Heart left ventricle (tissue), 16 donors: Measurements from ENCODE around the gene ITK. TPM values are rescaled to one million over a fixed set of nuclear protein-coding genes. Genes with fewer than 3 reads are reported as not detected.

Experiments
- ATAC-seq, 4 donors: fragments of 200-7000 bp; cut with Tn5 transposase; one replicate each; pipeline ENCODE4 v1.9.1; 2020 to 2022; ENCODE audit warnings: moderate library complexity in 4 of 4, mild to moderate bottlenecking in 3 of 4, moderate number of reproducible peaks in 1 of 4
- DNase-seq, 5 donors: peaks; one replicate each; pipeline ENCODE4 v3.0.0-alpha.2; 2020
- H3K27ac ChIP-seq, 12 donors: fragments of 200-600 bp; sonication (generic) in 4 of 12; one replicate each; pipeline versions ENCODE4 v1.5.0 to v1.8.0; 2016 to 2022; ENCODE audit warnings: mild to moderate bottlenecking in 2 of 12
- H3K27me3 ChIP-seq, 9 donors: fragments of 200-600 bp; sonication (generic) in 2 of 9; one replicate each; pipeline versions ENCODE4 v1.5.1 to v1.8.0; 2016 to 2022; ENCODE audit warnings: mild to moderate bottlenecking in 3 of 9
- H3K36me3 ChIP-seq, 9 donors: fragments of 200-600 bp; sonication (generic) in 2 of 9; one replicate each; pipeline versions ENCODE4 v1.5.0 to v1.8.0; 2018 to 2022; ENCODE audit warnings: mild to moderate bottlenecking in 2 of 9
- H3K4me1 ChIP-seq, 12 donors: fragments of 200-600 bp; sonication (generic) in 4 of 12; one replicate each; pipeline versions ENCODE4 v1.5.0 to v1.8.0; 2016 to 2022; ENCODE audit warnings: mild to moderate bottlenecking in 3 of 12
- H3K4me3 ChIP-seq, 12 donors: fragments of 200-600 bp; sonication (generic) in 4 of 12; one replicate each; pipeline versions ENCODE4 v1.5.0 to v1.8.0; 2017 to 2022; ENCODE audit warnings: mild to moderate bottlenecking in 9 of 12, moderate library complexity in 4 of 12
- H3K9me3 ChIP-seq, 12 donors: fragments of 200-600 bp; sonication (generic) in 4 of 12; one replicate each; pipeline versions ENCODE4 v1.5.0 to v1.8.0; 2016 to 2022; ENCODE audit warnings: mild to moderate bottlenecking in 1 of 12
- POLR2A ChIP-seq, 2 donors: fragments of 450-650 bp; IDR thresholded peaks; one replicate each; pipeline ENCODE4 v1.6.1; 2017; ENCODE audit warnings: antibody characterized with exemption in 2 of 2, mild to moderate bottlenecking in 2 of 2, moderate library complexity in 2 of 2
- WGBS, 4 donors: extraction: QIAGEN DNeasy Blood & Tissue Kit in 2 of 4; methylation state at CpG; one replicate each; pipeline versions ENCODE4 v1.1.5 to v1.1.7; 2013 to 2018; 5-methylcytosine and 5-hydroxymethylcytosine counted together
- intact Hi-C, 10 donors: fragments of 100-400 bp; cut with DNase I; formaldehyde crosslinking; loops; one replicate each; pipeline versions ENCODE4 v1.11.1 to v1.14.2; 2022
- polyA plus RNA-seq, 2 donors: library from polyadenylated mRNA; stranded (reverse); fragments of 200-250 nt; gene quantifications; one replicate each; pipeline ENCODE4 v1.2.3, GENCODE V29; 2013
- total RNA-seq, 9 donors: library from RNA; depleted of rRNA in 2 of 9; stranded (reverse); fragments of >200 nt in 2 of 9; fragmentation: NEBNext Ultra II Directional in 3 of 9; extraction: Animal tissue kit (Norgen Biotek cat#: 25700) in 3 of 9; gene quantifications; one replicate each; pipeline versions ENCODE4 v1.1.0 to v1.2.4, GENCODE V29; 2016 to 2023
- TF ChIP-seq, protein P1 (sequence below), 12 donors: fragments of 200-600 bp; sonication (generic) in 4 of 12; IDR thresholded peaks; one replicate each; pipeline versions ENCODE4 v1.5.0 to v1.8.0; 2018 to 2022; ENCODE audit warnings: antibody characterized with exemption in 12 of 12, mild to moderate bottlenecking in 5 of 12
- donor health status: ischemic (EF 13 %, LVEDD 7.1; RV severe dilation, severe dysfunction).
- donor health status: healthy with polysubstance abuse.
- donor health status: DM: no; HTN: yes; CAD: no.
- donor health status: DM: no; HTN: no; CAD: no.
- donor health status: ischemic (EF 25% LVEDD 6.9; RV normal size, moderate dysfunction).
- donor health status: ischemic (EF 25% LVEDD 5.7; RV mildly dilated, moderate dysfunction).
- donor health status: healthy.
- donor health status: DM: yes; HTN: yes; CAD: no.
- donor health status: ischemic (EF 35%, LVEDD 5.7; RV mildly dilated, moderate dysfunction).
- donor health status: nonischemic (EF 11% LVEDD 7.7; RV severe dilation, severe dysfunction).
- donor health status: DM: yes; HTN: yes; CAD: no.
- donor health status: PGD.
- donor health status: ischemic (EF 29% LVEDD 5.4; RV normal size, mild dysfunction).
- donor health status: nonischemic (EF 23%, LVEDD 6.1; RV moderate dilation, normal function).

The ITK gene
- total and polyA plus RNA-seq, 11 donors = 0.09 to 7.3 (median 0.42) TPM

DNA sequence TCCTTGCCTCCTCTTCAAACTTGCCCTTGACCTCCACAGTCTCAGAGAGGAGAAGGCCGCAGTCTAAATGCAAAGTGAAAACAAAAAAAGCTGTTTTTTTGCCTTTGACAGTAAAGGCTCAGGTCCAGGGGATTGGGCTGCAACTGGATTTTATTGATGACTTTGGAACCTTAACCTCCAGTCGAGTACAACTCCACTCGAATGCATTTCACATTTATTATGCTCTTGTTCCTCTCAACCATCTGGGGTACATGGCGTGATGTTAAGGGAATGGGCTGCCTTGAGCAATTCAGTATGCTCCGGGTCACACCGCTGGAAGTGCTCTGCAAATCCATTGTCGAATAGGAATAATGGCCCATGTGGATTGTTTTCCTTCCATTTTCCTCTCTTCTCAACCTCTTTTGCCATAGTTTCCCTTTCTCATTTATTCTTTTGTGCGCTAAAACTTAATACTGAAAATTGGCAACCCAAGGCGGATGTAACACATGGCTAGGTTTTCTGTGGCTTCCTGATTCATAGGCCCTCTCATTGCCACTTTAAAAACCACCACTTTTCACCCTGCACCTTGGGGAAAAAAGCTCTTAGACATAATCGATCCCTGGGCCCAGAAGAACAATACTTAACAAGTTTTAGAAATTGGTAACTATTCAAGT is 34.3 kb downstream of the ITK start:
- ATAC-seq = no peak
- Histone ChIP-seq H3K4me3 (no peak overlapping the region), H3K36me3 (no peaks in the 10 kb centered on the region), H3K27me3 (no peaks in the 10 kb centered on the region), H3K27ac (peak overlapping the region in 1 of 12 donors; percentile 50), H3K4me1 (peaks cover 0 to 36% (median 0%) of the 10 kb centered on the region in 12 donors), H3K9me3 (no peaks in the 10 kb centered on the region)
- 88 to 91% (median 90%) methylated on average over 10 of the region's 10 CpGs for WGBS, 4 donors
- DNase-seq = no peak
- intact Hi-C loops = no loop called here
- no peak for TF ChIP-seq POLR2A (IDR thresholded peaks at IDR 0.05)
- TF ChIP-seq, protein P1, sequence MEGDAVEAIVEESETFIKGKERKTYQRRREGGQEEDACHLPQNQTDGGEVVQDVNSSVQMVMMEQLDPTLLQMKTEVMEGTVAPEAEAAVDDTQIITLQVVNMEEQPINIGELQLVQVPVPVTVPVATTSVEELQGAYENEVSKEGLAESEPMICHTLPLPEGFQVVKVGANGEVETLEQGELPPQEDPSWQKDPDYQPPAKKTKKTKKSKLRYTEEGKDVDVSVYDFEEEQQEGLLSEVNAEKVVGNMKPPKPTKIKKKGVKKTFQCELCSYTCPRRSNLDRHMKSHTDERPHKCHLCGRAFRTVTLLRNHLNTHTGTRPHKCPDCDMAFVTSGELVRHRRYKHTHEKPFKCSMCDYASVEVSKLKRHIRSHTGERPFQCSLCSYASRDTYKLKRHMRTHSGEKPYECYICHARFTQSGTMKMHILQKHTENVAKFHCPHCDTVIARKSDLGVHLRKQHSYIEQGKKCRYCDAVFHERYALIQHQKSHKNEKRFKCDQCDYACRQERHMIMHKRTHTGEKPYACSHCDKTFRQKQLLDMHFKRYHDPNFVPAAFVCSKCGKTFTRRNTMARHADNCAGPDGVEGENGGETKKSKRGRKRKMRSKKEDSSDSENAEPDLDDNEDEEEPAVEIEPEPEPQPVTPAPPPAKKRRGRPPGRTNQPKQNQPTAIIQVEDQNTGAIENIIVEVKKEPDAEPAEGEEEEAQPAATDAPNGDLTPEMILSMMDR (IDR thresholded peaks at IDR 0.05) = no peak

DNA sequence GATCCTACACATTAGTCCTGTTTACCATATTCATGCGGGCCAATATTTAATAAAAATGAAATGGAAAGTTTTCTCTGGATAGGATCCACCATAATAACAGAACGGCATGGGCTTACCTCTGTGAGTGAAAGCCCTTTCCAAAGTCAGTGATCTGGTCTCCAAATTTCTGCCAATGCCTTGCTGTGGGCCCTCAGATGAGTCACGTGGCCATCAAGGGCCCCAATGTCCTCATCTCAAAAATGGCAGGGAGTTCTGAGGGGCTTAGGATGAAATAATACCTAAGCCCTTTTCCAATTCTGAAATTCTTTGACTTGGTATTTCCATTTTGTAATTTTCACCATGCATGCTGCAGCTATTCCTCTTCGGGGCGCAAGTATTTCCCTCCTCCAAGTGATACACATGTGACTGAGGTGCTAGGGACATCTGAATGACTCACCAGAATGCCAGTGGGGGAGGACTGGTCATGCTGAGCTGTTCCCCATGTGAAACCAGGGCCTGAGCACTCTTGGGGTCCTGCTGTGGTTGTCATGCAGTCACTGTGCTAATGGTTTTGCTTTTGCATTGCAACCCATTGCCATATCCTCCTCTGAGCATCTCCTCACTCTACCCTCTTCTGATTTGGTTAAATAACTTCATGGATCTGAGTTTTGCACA is 35.0 kb downstream of the ITK start:
- peaks cover 0 to 36% (median 0%) of the 10 kb centered on the region in 12 donors for H3K4me1 ChIP-seq
- peak overlapping the region in 1 of 12 donors; percentile 50 for H3K27ac ChIP-seq
- DNase-seq (no peak), ATAC-seq (no peak)
- TF ChIP-seq, protein P1 (IDR thresholded peaks at IDR 0.05) = no peak
- TF ChIP-seq POLR2A (IDR thresholded peaks at IDR 0.05) = no peak
- 76 to 91% (median 82%) methylated on average over 5 of the region's 5 CpGs for WGBS, 4 donors
- H3K36me3 ChIP-seq = no peaks in the 10 kb centered on the region
- no peaks in the 10 kb centered on the region for H3K27me3 ChIP-seq
- no peak overlapping the region for H3K4me3 ChIP-seq
- no peaks in the 10 kb centered on the region for H3K9me3 ChIP-seq
- intact Hi-C loops = no loop called here

DNA sequence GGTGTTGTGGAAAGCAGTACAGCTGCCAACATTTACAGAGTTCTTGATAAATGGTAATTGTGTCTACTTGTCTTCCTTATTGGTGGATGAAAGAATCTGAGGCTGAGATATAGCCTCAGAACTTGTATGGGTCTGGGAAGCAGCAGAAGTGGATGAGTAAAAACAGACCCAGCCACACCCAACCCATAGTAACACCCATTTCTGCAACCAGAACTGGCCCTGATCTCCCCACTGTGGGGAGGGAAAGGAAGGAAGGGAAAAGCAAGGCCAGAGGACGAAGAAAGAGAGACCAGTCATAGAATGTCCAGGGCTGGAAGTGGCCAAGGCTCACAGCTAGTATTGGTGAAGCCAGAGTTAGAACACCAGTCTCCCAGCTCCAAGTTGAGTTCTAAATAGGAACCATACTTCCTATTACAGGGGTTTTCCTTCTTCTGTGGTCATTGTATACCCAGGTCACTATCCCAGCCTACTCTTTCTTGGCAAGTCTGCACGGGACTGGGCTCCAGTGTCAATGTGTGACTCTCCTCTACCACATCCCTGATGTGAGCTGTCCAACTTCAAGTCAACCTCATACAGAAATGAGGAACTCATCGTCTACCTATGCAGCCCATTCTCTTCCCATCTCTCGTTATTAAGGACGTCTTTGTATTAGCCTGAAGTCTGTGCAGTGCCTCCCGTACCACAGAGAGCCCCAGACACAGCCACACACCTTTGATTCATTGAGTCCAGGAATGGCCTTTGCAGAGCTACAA is 35.9 kb downstream of the ITK start:
- Histone ChIP-seq H3K9me3 (no peaks in the 10 kb centered on the region), H3K27me3 (no peaks in the 10 kb centered on the region), H3K4me3 (no peak overlapping the region), H3K4me1 (peaks cover 0 to 33% (median 0%) of the 10 kb centered on the region in 12 donors), H3K36me3 (no peaks in the 10 kb centered on the region), H3K27ac (peak overlapping the region in 1 of 12 donors; percentile 50)
- intact Hi-C loops = no loop called here
- TF ChIP-seq, protein P1 (IDR thresholded peaks at IDR 0.05) = no peak
- TF ChIP-seq POLR2A (IDR thresholded peaks at IDR 0.05) = no peak
- 83 to 88% (median 85%) methylated on average over 6 of the region's 6 CpGs for WGBS, 4 donors
- no peak for ATAC-seq
- no peak for DNase-seq
